GM23338 (cell line): ENCODE measurements around the gene TIMM17B. TPM values are rescaled to one million over a fixed set of nuclear protein-coding genes. Genes with fewer than 3 reads are reported as not detected.
"Not testable (repeated sequence)": the region's sequence is repeated elsewhere in the genome, so short reads cannot be mapped to it uniquely, and the experiment has no call there.

ENCODE experiments used
- ATAC-seq: fragments of 200-7000 bp; cut with Tn5 transposase; 3 replicates; pipeline ENCODE4 v1.9.1; 2020
- DNase-seq: peaks from one replicate; pipeline ENCODE4 v3.0.0-alpha.2; 2015; ENCODE audit warnings: low spot score
- H2AFZ ChIP-seq: fragments of 200-600 bp; sonication (generic); 2 replicates; pipeline ENCODE4 v1.8.0; 2016; ENCODE audit warnings: antibody characterized with exemption, mild to moderate bottlenecking, moderate library complexity
- H3F3A ChIP-seq: fragments of 200-600 bp; sonication (generic); replicated peaks from 2 replicates; pipeline ENCODE4 v1.8.0; 2017; ENCODE audit warnings: antibody characterized with exemption, mixed run types, low read depth
- H3K27ac ChIP-seq: fragments of 200-600 bp; sonication (generic); 2 replicates; pipeline ENCODE4 v1.6.1; 2016; ENCODE audit warnings: low read depth
- H3K27me3 ChIP-seq: fragments of 200-600 bp; sonication (generic); 2 replicates; pipeline ENCODE4 v1.8.0; 2016; ENCODE audit warnings: mild to moderate bottlenecking, mixed run types, moderate library complexity; ENCODE audit not compliant: insufficient read depth
- H3K36me3 ChIP-seq: fragments of 200-600 bp; sonication (generic); 2 replicates; pipeline ENCODE4 v1.8.0; 2016; ENCODE audit warnings: mild to moderate bottlenecking; ENCODE audit not compliant: insufficient read depth
- H3K4me1 ChIP-seq: fragments of 200-600 bp; sonication (generic); 2 replicates; pipeline ENCODE4 v1.8.0; 2016; ENCODE audit warnings: mild to moderate bottlenecking, moderate library complexity; ENCODE audit not compliant: insufficient read depth
- H3K4me2 ChIP-seq: fragments of 200-600 bp; sonication (generic); 2 replicates; pipeline ENCODE4 v1.7.1; 2017; ENCODE audit warnings: mixed run types
- H3K4me3 ChIP-seq: fragments of 200-600 bp; sonication (generic); 2 replicates; pipeline ENCODE4 v1.6.1; 2016; ENCODE audit warnings: mixed run types
- H3K79me2 ChIP-seq: fragments of 200-600 bp; sonication (generic); replicated peaks from 2 replicates; pipeline ENCODE4 v1.8.0; 2017; ENCODE audit warnings: mild to moderate bottlenecking; ENCODE audit not compliant: insufficient read depth
- H3K9me2 ChIP-seq: fragments of 200-600 bp; sonication (generic); 2 replicates; pipeline ENCODE4 v1.8.0; 2017; ENCODE audit not compliant: insufficient read depth
- H4K20me1 ChIP-seq: fragments of 200-600 bp; sonication (generic); replicated peaks from 2 replicates; pipeline ENCODE4 v1.8.0; 2017; ENCODE audit warnings: mild to moderate bottlenecking; ENCODE audit not compliant: insufficient read depth
- H3K27ac Mint-ChIP-seq: 2 replicates; pipeline ENCODE4 v1.8.0; 2020; ENCODE audit warnings: inconsistent platforms, mild to moderate bottlenecking, moderate library complexity, mixed read lengths
- H3K27me3 Mint-ChIP-seq: 3 replicates; pipeline ENCODE4 v1.8.0; 2022; ENCODE audit warnings: low read depth, mild to moderate bottlenecking, moderate library complexity, mixed read lengths, inconsistent platforms; ENCODE audit not compliant: insufficient read depth, poor library complexity
- H3K36me3 Mint-ChIP-seq: 3 replicates; pipeline ENCODE4 v1.8.0; 2021; ENCODE audit warnings: low read depth, mild to moderate bottlenecking, inconsistent platforms, moderate library complexity, mixed read lengths
- H3K4me1 Mint-ChIP-seq: 3 replicates; pipeline ENCODE4 v1.8.0; 2020; ENCODE audit warnings: mild to moderate bottlenecking, inconsistent platforms, mixed read lengths
- H3K4me3 Mint-ChIP-seq: 3 replicates; pipeline ENCODE4 v1.8.0; 2021; ENCODE audit warnings: moderate library complexity, mild to moderate bottlenecking, inconsistent platforms, mixed read lengths
- H3K9me3 Mint-ChIP-seq: 3 replicates; pipeline ENCODE4 v1.8.0; 2020; ENCODE audit warnings: moderate library complexity, mild to moderate bottlenecking, inconsistent platforms, mixed read lengths
- EZH2 ChIP-seq: fragments of 200-600 bp; sonication (generic); IDR thresholded peaks from one replicate; pipeline ENCODE4 v1.8.0; 2017; ENCODE audit warnings: antibody characterized with exemption, mild to moderate bottlenecking, low read depth; ENCODE audit not compliant: unreplicated experiment
- STAT1 ChIP-seq: IDR thresholded peaks from one replicate; pipeline ENCODE4 v1.6.1; 2016; ENCODE audit warnings: antibody characterized with exemption; ENCODE audit not compliant: unreplicated experiment
- ZNF331 ChIP-seq: fragments of 250-450 bp; sonication (Bioruptor Pico); IDR thresholded peaks from 2 replicates; pipeline ENCODE4 v1.5.0; 2020; ENCODE audit warnings: low read depth, mild to moderate bottlenecking, moderate library complexity
- polyA plus RNA-seq: library from polyadenylated mRNA; unstranded; fragments of >200 nt; fragmentation: Nextera tagmentation; extraction: Ambion mirVana; gene quantifications from 2 replicates; pipeline ENCODE4 v1.2.1, GENCODE V29; 2016
- total RNA-seq: library from RNA; depleted of rRNA; stranded (reverse); fragments of >200 nt; shearing (Covaris generic); gene quantifications from 2 replicates; pipeline ENCODE4 v1.2.3, GENCODE V29; 2014
- TF ChIP-seq, protein P1 (sequence below), 2 experiments: fragments of 200-600 bp in 1 of 2; sonication (generic) in 1 of 2; conservative IDR thresholded peaks; 2 replicates each; pipeline versions ENCODE4 v1.5.1 to v1.6.1; 2016 to 2017; ENCODE audit warnings: antibody characterized with exemption in 2 of 2, low read depth in 2 of 2, mild to moderate bottlenecking in 2 of 2, moderate library complexity in 1 of 2

Gene TIMM17B
- total and polyA plus RNA-seq, 2 experiments from 2014 or later, result 67.1 to 147 TPM

DNA sequence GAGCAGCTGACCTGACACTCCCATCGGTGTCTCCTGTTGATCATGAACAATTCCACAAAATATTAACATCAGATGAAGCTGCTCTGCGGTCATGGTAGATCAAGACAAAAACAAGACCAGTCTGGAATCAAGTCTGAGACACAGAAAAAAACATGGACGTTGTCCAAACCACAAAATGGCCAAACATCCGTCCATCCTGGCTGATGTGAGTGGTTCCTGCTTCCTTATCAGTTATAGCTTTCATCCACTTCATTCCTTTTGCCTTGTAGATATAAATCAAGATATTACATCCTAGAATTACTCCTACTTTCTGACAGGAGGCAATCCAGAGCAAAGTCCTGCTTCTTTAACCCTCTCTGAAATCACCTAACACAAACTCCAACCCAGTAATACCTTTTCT lies 33.4 kb downstream of the TIMM17B start (continued):
- TF ChIP-seq EZH2, result no peak
- no peak for TF ChIP-seq ZNF331 (CRISPR knock-in tag)
- TF ChIP-seq, protein P1, sequence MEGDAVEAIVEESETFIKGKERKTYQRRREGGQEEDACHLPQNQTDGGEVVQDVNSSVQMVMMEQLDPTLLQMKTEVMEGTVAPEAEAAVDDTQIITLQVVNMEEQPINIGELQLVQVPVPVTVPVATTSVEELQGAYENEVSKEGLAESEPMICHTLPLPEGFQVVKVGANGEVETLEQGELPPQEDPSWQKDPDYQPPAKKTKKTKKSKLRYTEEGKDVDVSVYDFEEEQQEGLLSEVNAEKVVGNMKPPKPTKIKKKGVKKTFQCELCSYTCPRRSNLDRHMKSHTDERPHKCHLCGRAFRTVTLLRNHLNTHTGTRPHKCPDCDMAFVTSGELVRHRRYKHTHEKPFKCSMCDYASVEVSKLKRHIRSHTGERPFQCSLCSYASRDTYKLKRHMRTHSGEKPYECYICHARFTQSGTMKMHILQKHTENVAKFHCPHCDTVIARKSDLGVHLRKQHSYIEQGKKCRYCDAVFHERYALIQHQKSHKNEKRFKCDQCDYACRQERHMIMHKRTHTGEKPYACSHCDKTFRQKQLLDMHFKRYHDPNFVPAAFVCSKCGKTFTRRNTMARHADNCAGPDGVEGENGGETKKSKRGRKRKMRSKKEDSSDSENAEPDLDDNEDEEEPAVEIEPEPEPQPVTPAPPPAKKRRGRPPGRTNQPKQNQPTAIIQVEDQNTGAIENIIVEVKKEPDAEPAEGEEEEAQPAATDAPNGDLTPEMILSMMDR (conservative IDR thresholded peaks at IDR 0.05; ENCODE audit: low read depth in 2 of 2), result no peak
- no peak for TF ChIP-seq STAT1

DNA sequence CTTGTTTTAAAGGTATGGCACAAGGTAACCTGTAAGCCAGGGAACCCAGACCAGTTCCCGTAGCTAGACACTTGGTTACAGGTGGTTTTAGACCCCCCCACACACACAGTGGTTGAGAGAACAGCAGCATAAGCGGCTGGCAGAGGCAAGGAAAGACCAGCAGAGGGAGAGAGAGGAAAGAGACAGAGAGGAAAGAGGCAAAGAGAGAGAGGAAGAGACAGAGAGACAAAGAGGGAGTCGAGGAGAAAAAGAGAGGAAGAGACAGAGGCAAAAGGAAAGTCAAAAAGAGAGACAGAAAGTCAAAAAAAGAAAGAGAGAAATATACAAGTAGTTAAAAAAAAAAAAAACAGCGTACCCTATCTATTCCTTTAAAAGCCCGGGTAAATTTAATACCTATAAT lies 42.7 kb downstream of the TIMM17B start:
- Histone ChIP-seq H3K79me2 (no peaks in the 10 kb centered on the region), H3K9me2 (no peaks in the 10 kb centered on the region), H4K20me1 (no peaks in the 10 kb centered on the region), H2AFZ (no peak overlapping the region), H3K27me3 (no peaks in the 10 kb centered on the region), H3K4me2 (no peak overlapping the region), H3K27ac (no peak overlapping the region), H3K4me3 (no peak overlapping the region), H3K36me3 (no peaks in the 10 kb centered on the region), H3F3A (no peaks in the 10 kb centered on the region), H3K4me1 (no peaks in the 10 kb centered on the region)
- Mint-ChIP-seq H3K4me3 (no peak overlapping the region), H3K27me3 (peaks cover 5% of the 10 kb centered on the region), H3K9me3 (peaks cover 22% of the 10 kb centered on the region), H3K4me1 (peaks cover 6% of the 10 kb centered on the region), H3K27ac (no peak overlapping the region), H3K36me3 (peaks cover 8% of the 10 kb centered on the region; the same call in 2 of the 3 replicates)
- ATAC-seq, result no peak; the same call in 2 of the 3 replicates
- peak; percentile 47 for DNase-seq
- TF ChIP-seq ZNF331 (CRISPR knock-in tag), result no peak
- TF ChIP-seq, protein P1 (conservative IDR thresholded peaks at IDR 0.05; ENCODE audit: low read depth in 2 of 2), result peak; percentile 38 to 58; a peak in 3 of 4 replicates
- TF ChIP-seq STAT1, result no peak
- no peak for TF ChIP-seq EZH2

DNA sequence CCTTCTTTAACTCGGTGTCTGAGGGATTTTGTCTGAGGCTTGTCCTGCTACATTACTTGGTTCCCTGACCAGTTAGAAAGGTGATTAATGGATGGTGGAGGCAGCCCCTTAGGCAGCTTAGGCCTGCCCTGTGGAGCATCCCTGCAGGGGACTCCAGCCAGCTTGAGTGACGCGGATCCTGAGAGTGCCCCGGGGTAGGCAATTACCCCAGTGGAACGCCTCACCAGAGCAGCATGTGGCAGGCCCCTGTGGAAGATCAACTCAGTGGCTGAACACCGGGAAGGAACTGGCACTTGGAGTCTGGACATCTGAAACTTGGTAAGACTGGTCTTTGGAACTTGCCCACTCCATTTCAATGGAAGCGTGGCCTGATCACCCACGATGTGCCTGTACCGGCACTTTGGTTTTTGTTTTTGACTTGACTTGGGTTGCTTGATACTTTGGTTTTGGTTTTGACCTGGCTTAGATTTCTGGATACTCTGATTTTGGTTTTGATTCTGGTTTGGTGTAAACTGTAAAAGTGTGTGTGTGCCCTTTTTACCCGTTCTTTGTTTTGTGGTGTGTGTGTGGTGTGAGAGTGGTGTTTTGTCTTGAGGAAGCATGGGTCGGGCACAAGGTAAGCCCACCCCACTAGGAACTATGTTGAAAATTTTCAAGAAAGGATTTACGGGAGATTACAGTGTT lies 43.3 kb downstream of the TIMM17B start:
- not testable (repeated sequence) for H3K4me1 Mint-ChIP-seq, H2AFZ ChIP-seq, H3F3A ChIP-seq, H4K20me1 ChIP-seq, H3K27me3 Mint-ChIP-seq, H3K36me3 ChIP-seq, ATAC-seq, DNase-seq, H3K4me3 Mint-ChIP-seq, H3K27ac ChIP-seq, H3K79me2 ChIP-seq, H3K27ac Mint-ChIP-seq, H3K36me3 Mint-ChIP-seq, H3K27me3 ChIP-seq, H3K9me2 ChIP-seq, H3K4me2 ChIP-seq, H3K4me3 ChIP-seq, H3K4me1 ChIP-seq
- H3K9me3 Mint-ChIP-seq, result peaks cover 22% of the 10 kb centered on the region

GRCh38 chrX:48853494-48853893 lies 44.1 kb downstream of the TIMM17B start:
- H3K4me1 ChIP-seq, H3K4me2 ChIP-seq, H3K4me3 Mint-ChIP-seq, H2AFZ ChIP-seq, DNase-seq, H3K36me3 Mint-ChIP-seq, H4K20me1 ChIP-seq, H3K27me3 ChIP-seq, H3K27ac Mint-ChIP-seq, ATAC-seq, H3K4me3 ChIP-seq, H3K79me2 ChIP-seq, H3K9me2 ChIP-seq, H3K27me3 Mint-ChIP-seq, H3K4me1 Mint-ChIP-seq, H3K36me3 ChIP-seq, H3K27ac ChIP-seq, H3F3A ChIP-seq: not testable (repeated sequence)
- peaks cover 22% of the 10 kb centered on the region for H3K9me3 Mint-ChIP-seq
